Caco-2 (cell line): ENCODE results near the gene MYO6. TPM values are rescaled to one million over a fixed set of nuclear protein-coding genes. Genes with fewer than 3 reads are reported as not detected.

Experiments
- BruUV-seq: library from RNA; stranded (reverse); fragments of 400-500 nt; replicated peaks from 2 replicates; lab custom pipeline; 2021; lab: Mats Ljungman, UMichigan
- CTCF ChIA-PET: fragments of 300-600 bp; sonication (Branson Sonifier 250); formaldehyde crosslinking; loops from one replicate; lab custom pipeline; 2022; ENCODE audit warnings: antibody characterized with exemption; lab: Charles Lee
- POLR2A ChIA-PET: fragments of 300-600 bp; sonication (Branson Sonifier 250); formaldehyde crosslinking; loops from one replicate; lab custom pipeline; 2022; ENCODE audit warnings: antibody characterized with exemption; lab: Charles Lee
- DNase-seq, 2 experiments: peaks; one replicate each; pipeline versions ENCODE4 v3.0.0 to v3.0.0-alpha.2; 2020 to 2022
- H3K27me3 ChIP-seq: replicated peaks from 2 replicates; pipeline ENCODE4 v1.6.0; 2011; ENCODE audit warnings: low read length; ENCODE audit not compliant: control insufficient read depth, insufficient read depth
- H3K36me3 ChIP-seq: 2 replicates; pipeline ENCODE4 v1.5.1; 2011; ENCODE audit warnings: low read length; ENCODE audit not compliant: control insufficient read depth, insufficient read depth
- H3K4me1 ChIP-seq: fragments of 250-450 bp; sonication (Bioruptor Pico); 2 replicates; pipeline ENCODE4 v1.5.1; 2020; ENCODE audit warnings: mild to moderate bottlenecking
- H3K4me3 ChIP-seq: 2 replicates; pipeline ENCODE4 v1.5.1; 2011; ENCODE audit warnings: low read depth, mild to moderate bottlenecking, control low read depth, low read length
- H3K9me3 ChIP-seq: fragments of 250-450 bp; sonication (Bioruptor Pico); 2 replicates; pipeline ENCODE4 v1.5.1; 2020; ENCODE audit warnings: mild to moderate bottlenecking, moderate library complexity
- H3K27ac Mint-ChIP-seq: one replicate; pipeline ENCODE4 v1.8.0; 2022; ENCODE audit warnings: mixed read lengths; ENCODE audit not compliant: unreplicated experiment
- H3K27me3 Mint-ChIP-seq: one replicate; pipeline ENCODE4 v1.8.0; 2022; ENCODE audit warnings: mixed read lengths; ENCODE audit not compliant: insufficient read depth, unreplicated experiment
- H3K36me3 Mint-ChIP-seq: one replicate; pipeline ENCODE4 v1.8.0; 2022; ENCODE audit warnings: mild to moderate bottlenecking, mixed read lengths; ENCODE audit not compliant: insufficient read depth, unreplicated experiment
- H3K4me1 Mint-ChIP-seq: one replicate; pipeline ENCODE4 v1.8.0; 2022; ENCODE audit warnings: low read depth, mixed read lengths; ENCODE audit not compliant: unreplicated experiment
- H3K4me3 Mint-ChIP-seq: one replicate; pipeline ENCODE4 v1.8.0; 2022; ENCODE audit warnings: mild to moderate bottlenecking, moderate library complexity, mixed read lengths; ENCODE audit not compliant: unreplicated experiment
- H3K9me3 Mint-ChIP-seq: one replicate; pipeline ENCODE4 v1.8.0; 2022; ENCODE audit warnings: mixed read lengths; ENCODE audit not compliant: unreplicated experiment
- intact Hi-C: fragments of 100-400 bp; cut with micrococcal nuclease; formaldehyde crosslinking; loops from one replicate; pipeline ENCODE4 v1.10.0; 2022; ENCODE audit not compliant: unreplicated experiment
- total RNA-seq: library from RNA; stranded (reverse); gene quantifications from 2 replicates; pipeline ENCODE4 v1.2.3, GENCODE V29; 2022
- TF ChIP-seq, protein P1 (sequence below), 2 experiments: fragments of 200-600 bp in 1 of 2; IDR thresholded peaks; 1 replicate in 1 of 2; 2 replicates in 1 of 2; pipeline versions ENCODE4 v1.5.1 to v1.8.0; 2011 to 2022; ENCODE audit warnings: antibody characterized with exemption in 1 of 2, control low read depth in 1 of 2, inconsistent platforms in 1 of 2, low read depth in 1 of 2, low read length in 1 of 2, mild to moderate bottlenecking in 1 of 2, moderate library complexity in 1 of 2; ENCODE audit not compliant: insufficient read depth in 1 of 2, severe bottlenecking in 1 of 2, unreplicated experiment in 1 of 2

The MYO6 gene
- total RNA-seq, 1 experiment from 2014 or later: 43.0 TPM

DNA sequence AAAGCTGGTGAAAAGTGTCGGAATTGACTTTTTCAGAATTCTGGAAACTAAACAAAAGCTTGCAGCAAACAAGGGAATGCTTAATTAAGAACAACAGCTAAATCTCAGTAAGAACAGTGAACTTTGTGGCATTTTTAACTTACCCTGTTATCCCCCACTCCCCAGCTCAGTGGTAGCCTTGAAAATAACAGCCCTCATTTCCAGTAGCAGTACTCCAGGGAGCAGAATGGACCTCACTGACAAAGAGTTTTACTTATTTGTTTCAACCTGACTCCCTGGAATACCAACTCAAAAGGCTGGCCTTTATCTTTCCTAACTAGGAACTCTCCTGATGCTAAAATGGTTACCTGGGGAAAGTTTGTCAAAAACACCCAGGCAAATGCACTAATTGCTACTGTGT lies 214.5 kb downstream of the MYO6 start:
- TF ChIP-seq, protein P1, sequence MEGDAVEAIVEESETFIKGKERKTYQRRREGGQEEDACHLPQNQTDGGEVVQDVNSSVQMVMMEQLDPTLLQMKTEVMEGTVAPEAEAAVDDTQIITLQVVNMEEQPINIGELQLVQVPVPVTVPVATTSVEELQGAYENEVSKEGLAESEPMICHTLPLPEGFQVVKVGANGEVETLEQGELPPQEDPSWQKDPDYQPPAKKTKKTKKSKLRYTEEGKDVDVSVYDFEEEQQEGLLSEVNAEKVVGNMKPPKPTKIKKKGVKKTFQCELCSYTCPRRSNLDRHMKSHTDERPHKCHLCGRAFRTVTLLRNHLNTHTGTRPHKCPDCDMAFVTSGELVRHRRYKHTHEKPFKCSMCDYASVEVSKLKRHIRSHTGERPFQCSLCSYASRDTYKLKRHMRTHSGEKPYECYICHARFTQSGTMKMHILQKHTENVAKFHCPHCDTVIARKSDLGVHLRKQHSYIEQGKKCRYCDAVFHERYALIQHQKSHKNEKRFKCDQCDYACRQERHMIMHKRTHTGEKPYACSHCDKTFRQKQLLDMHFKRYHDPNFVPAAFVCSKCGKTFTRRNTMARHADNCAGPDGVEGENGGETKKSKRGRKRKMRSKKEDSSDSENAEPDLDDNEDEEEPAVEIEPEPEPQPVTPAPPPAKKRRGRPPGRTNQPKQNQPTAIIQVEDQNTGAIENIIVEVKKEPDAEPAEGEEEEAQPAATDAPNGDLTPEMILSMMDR (IDR thresholded peaks at IDR 0.05; ENCODE audit: insufficient read depth in 1 of 2, low read depth in 1 of 2, low read length in 1 of 2, severe bottlenecking in 1 of 2, unreplicated experiment in 1 of 2): no peak
- Mint-ChIP-seq H3K36me3 (no peaks in the 10 kb centered on the region), H3K27ac (no peak overlapping the region), H3K4me3 (no peak overlapping the region), H3K27me3 (peaks cover 6% of the 10 kb centered on the region), H3K4me1 (no peaks in the 10 kb centered on the region), H3K9me3 (no peaks in the 10 kb centered on the region)
- POLR2A ChIA-PET: no interaction called here
- no TSS peak for BruUV-seq
- Histone ChIP-seq H3K27me3 (no peaks in the 10 kb centered on the region), H3K4me1 (no peaks in the 10 kb centered on the region), H3K4me3 (no peak overlapping the region), H3K9me3 (no peaks in the 10 kb centered on the region), H3K36me3 (no peaks in the 10 kb centered on the region)
- CTCF ChIA-PET: no interaction called here
- intact Hi-C loops: no loop called here
- DNase-seq: no peak

DNA sequence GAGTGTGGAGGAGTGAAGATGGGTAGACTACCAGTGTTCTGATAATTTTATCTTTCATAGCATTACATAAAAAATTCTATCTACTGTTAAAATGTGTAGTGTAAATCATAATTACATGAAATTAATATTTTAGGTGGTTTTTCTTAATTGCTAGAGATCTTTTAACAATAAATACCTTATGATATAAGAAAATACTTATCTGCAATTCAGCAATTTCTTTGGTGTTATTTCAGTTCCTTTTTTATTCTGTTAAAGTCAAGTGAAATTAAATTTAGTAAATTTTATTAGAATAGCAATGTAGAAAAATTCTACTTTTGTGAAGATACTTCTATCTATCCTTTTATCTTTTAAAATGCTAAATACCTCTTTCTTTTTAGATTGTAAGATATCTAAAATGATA lies 219.1 kb downstream of the MYO6 start:
- TF ChIP-seq, protein P1 (IDR thresholded peaks at IDR 0.05; ENCODE audit: insufficient read depth in 1 of 2, low read depth in 1 of 2, low read length in 1 of 2, severe bottlenecking in 1 of 2, unreplicated experiment in 1 of 2): no peak
- Histone ChIP-seq H3K4me1 (no peaks in the 10 kb centered on the region), H3K9me3 (no peaks in the 10 kb centered on the region), H3K27me3 (no peaks in the 10 kb centered on the region), H3K36me3 (no peaks in the 10 kb centered on the region), H3K4me3 (no peak overlapping the region)
- H3K27ac Mint-ChIP-seq: no peak overlapping the region
- H3K9me3 Mint-ChIP-seq: no peaks in the 10 kb centered on the region
- no peak overlapping the region for H3K4me3 Mint-ChIP-seq
- no peaks in the 10 kb centered on the region for H3K36me3 Mint-ChIP-seq
- intact Hi-C loops: no loop called here
- DNase-seq: no peak
- BruUV-seq: no TSS peak
- no peaks in the 10 kb centered on the region for H3K4me1 Mint-ChIP-seq
- CTCF ChIA-PET: no interaction called here
- peaks cover 6% of the 10 kb centered on the region for H3K27me3 Mint-ChIP-seq
- POLR2A ChIA-PET: no interaction called here

Other genes starting within 250 kb of the MYO6 start
- gene SENP6, start 147.4 kb upstream of the MYO6 start, total RNA-seq: 91.9 and 94.9 TPM in 2 replicates